ENCODE measurements around the gene CRYAA.

CRYAA gene

GRCh38 chr21:43203591-43203990 is 34.8 kb downstream of the CRYAA start:
- no peak for DNase-seq (ENCODE audit: low spot score in 2 of 2)

GRCh38 chr21:43204638-43205037 is 35.8 kb downstream of the CRYAA start:
- peaks cover 4% of the 10 kb centered on the region; the same call in 1 of the 2 replicates for H3K27me3 ChIP-seq (ENCODE audit: low read depth)
- in situ Hi-C loops (cut with MboI; ENCODE audit: low sequenced_read_pairs), result no loop called here
- no peaks in the 10 kb centered on the region for H3K36me3 ChIP-seq (replicated peaks)
- no peak overlapping the region for H3K4me3 ChIP-seq
- H3K9me3 ChIP-seq, result peaks cover 10% of the 10 kb centered on the region
- no peak for DNase-seq (ENCODE audit: low spot score in 2 of 2)
- no peaks in the 10 kb centered on the region for H3K4me1 ChIP-seq

More at GRCh38 chr21:43203591-43203990, 34.8 kb downstream of the CRYAA start:
- H3K27me3 ChIP-seq (ENCODE audit: low read depth), result peaks cover 4% of the 10 kb centered on the region; the same call in 1 of the 2 replicates
- peaks cover 11% of the 10 kb centered on the region for H3K9me3 ChIP-seq
- H3K4me1 ChIP-seq, result no peaks in the 10 kb centered on the region
- in situ Hi-C loops (cut with MboI; ENCODE audit: low sequenced_read_pairs), result no loop called here
- H3K4me3 ChIP-seq, result no peak overlapping the region
- no peaks in the 10 kb centered on the region for H3K36me3 ChIP-seq (replicated peaks)

- Histone ChIP-seq H3K27me3 (ENCODE audit: low read depth) (peaks cover 4% of the 10 kb centered on the region; the same call in 1 of the 2 replicates), H3K36me3 (replicated peaks) (no peaks in the 10 kb centered on the region), H3K4me1 (no peaks in the 10 kb centered on the region), H3K4me3 (no peak overlapping the region), H3K9me3 (peaks cover 5% of the 10 kb centered on the region)
- DNase-seq (ENCODE audit: low spot score in 2 of 2), result no peak
- in situ Hi-C loops (cut with MboI; ENCODE audit: low sequenced_read_pairs), result no loop called here
Observed at GRCh38 chr21:43206231-43207042, 37.6 kb downstream of the CRYAA start.

- Histone ChIP-seq H3K9me3 (no peaks in the 10 kb centered on the region; the same call in none of the 2 replicates), H3K4me3 (no peak overlapping the region), H3K4me1 (no peaks in the 10 kb centered on the region), H3K36me3 (replicated peaks) (no peaks in the 10 kb centered on the region), H3K27me3 (ENCODE audit: low read depth) (peaks cover 4% of the 10 kb centered on the region; the same call in 1 of the 2 replicates)
- DNase-seq (ENCODE audit: low spot score in 2 of 2), result no peak
- in situ Hi-C loops (cut with MboI; ENCODE audit: low sequenced_read_pairs), result no loop called here
Observed at GRCh38 chr21:43207043-43207315, 38.2 kb downstream of the CRYAA start.

GRCh38 chr21:43207868-43208267 is 39.1 kb downstream of the CRYAA start:
- in situ Hi-C loops (cut with MboI; ENCODE audit: low sequenced_read_pairs), result no loop called here
- no peaks in the 10 kb centered on the region for H3K4me1 ChIP-seq
- DNase-seq (ENCODE audit: low spot score in 2 of 2), result no peak

GRCh38 chr21:43208561-43209332 is 39.9 kb downstream of the CRYAA start:
- no peaks in the 10 kb centered on the region; the same call in 1 of the 2 replicates for H3K9me3 ChIP-seq
- in situ Hi-C loops (cut with MboI; ENCODE audit: low sequenced_read_pairs), result no loop called here
- no peaks in the 10 kb centered on the region for H3K36me3 ChIP-seq (replicated peaks)
- DNase-seq (ENCODE audit: low spot score in 2 of 2), result no peak
- H3K4me3 ChIP-seq, result no peak overlapping the region
- no peaks in the 10 kb centered on the region for H3K4me1 ChIP-seq
- H3K27me3 ChIP-seq (ENCODE audit: low read depth), result peaks cover 4% of the 10 kb centered on the region; the same call in 1 of the 2 replicates

More at GRCh38 chr21:43207868-43208267, 39.1 kb downstream of the CRYAA start:
- peaks cover 4% of the 10 kb centered on the region; the same call in 1 of the 2 replicates for H3K27me3 ChIP-seq (ENCODE audit: low read depth)
- H3K36me3 ChIP-seq (replicated peaks), result no peaks in the 10 kb centered on the region
- H3K9me3 ChIP-seq, result no peaks in the 10 kb centered on the region; the same call in 1 of the 2 replicates
- H3K4me3 ChIP-seq, result no peak overlapping the region

- H3K4me1 ChIP-seq, result no peaks in the 10 kb centered on the region
- no peak overlapping the region for H3K4me3 ChIP-seq
- in situ Hi-C loops (cut with MboI; ENCODE audit: low sequenced_read_pairs), result no loop called here
- peaks cover 4% of the 10 kb centered on the region; the same call in 1 of the 2 replicates for H3K27me3 ChIP-seq (ENCODE audit: low read depth)
- DNase-seq (ENCODE audit: low spot score in 2 of 2), result no peak
- no peaks in the 10 kb centered on the region for H3K36me3 ChIP-seq (replicated peaks)
- no peaks in the 10 kb centered on the region for H3K9me3 ChIP-seq
Observed at GRCh38 chr21:43209575-43210453, 41.0 kb downstream of the CRYAA start.

- H3K36me3 ChIP-seq (replicated peaks), result no peaks in the 10 kb centered on the region
- in situ Hi-C loops (cut with MboI; ENCODE audit: low sequenced_read_pairs), result no loop called here
- DNase-seq (ENCODE audit: low spot score in 2 of 2), result no peak
- peaks cover 4% of the 10 kb centered on the region; the same call in 1 of the 2 replicates for H3K27me3 ChIP-seq (ENCODE audit: low read depth)
- no peak overlapping the region for H3K4me3 ChIP-seq
- H3K9me3 ChIP-seq, result no peaks in the 10 kb centered on the region
- H3K4me1 ChIP-seq, result no peaks in the 10 kb centered on the region
Observed at GRCh38 chr21:43210454-43211071, 41.8 kb downstream of the CRYAA start.

- in situ Hi-C loops (cut with MboI; ENCODE audit: low sequenced_read_pairs), result no loop called here
- peak in 1 of 2 experiments; percentile 30 for DNase-seq (ENCODE audit: low spot score in 2 of 2)
- H3K4me1 ChIP-seq, result no peaks in the 10 kb centered on the region
- peaks cover 4% of the 10 kb centered on the region; the same call in 1 of the 2 replicates for H3K27me3 ChIP-seq (ENCODE audit: low read depth)
- H3K36me3 ChIP-seq (replicated peaks), result no peaks in the 10 kb centered on the region
- no peaks in the 10 kb centered on the region for H3K9me3 ChIP-seq
- no peak overlapping the region for H3K4me3 ChIP-seq
Observed at GRCh38 chr21:43211072-43211759, 42.4 kb downstream of the CRYAA start.

GRCh38 chr21:43211760-43212115 is 42.9 kb downstream of the CRYAA start:
- Histone ChIP-seq H3K27me3 (ENCODE audit: low read depth) (peaks cover 4% of the 10 kb centered on the region; the same call in 1 of the 2 replicates), H3K4me1 (no peaks in the 10 kb centered on the region), H3K36me3 (replicated peaks) (no peaks in the 10 kb centered on the region), H3K4me3 (no peak overlapping the region), H3K9me3 (no peaks in the 10 kb centered on the region)
- in situ Hi-C loops (cut with MboI; ENCODE audit: low sequenced_read_pairs), result no loop called here
- no peak for DNase-seq (ENCODE audit: low spot score in 2 of 2)
